HEK293T (cell line): ENCODE measurements around the gene RAE1.

Experiments
- CTCF ChIA-PET: fragments of 350-600 bp; formaldehyde crosslinking; extraction: SDS; loops from one replicate; lab custom pipeline; 2021; ENCODE audit warnings: antibody characterized with exemption, inconsistent platforms; lab: Yijun Ruan, JAX
- POLR2A ChIA-PET: fragments of 350-600 bp; formaldehyde crosslinking; extraction: SDS; loops from one replicate; lab custom pipeline; 2020; ENCODE audit warnings: antibody characterized with exemption, inconsistent platforms; lab: Yijun Ruan, JAX
- DNase-seq: peaks from one replicate; pipeline ENCODE4 v3.0.0; 2012; ENCODE audit warnings: mixed read lengths; ENCODE audit errors: extremely low spot score
- ARNT ChIP-seq: fragments of 450-650 bp; IDR thresholded peaks from 2 replicates; pipeline ENCODE4 v1.6.1; 2017; ENCODE audit warnings: mild to moderate bottlenecking
- BHLHE40 ChIP-seq: fragments of 450-650 bp; IDR thresholded peaks from 2 replicates; pipeline ENCODE4 v1.6.1; 2016; ENCODE audit warnings: mild to moderate bottlenecking, moderate library complexity, borderline replicate concordance
- CTBP1 ChIP-seq: fragments of 450-650 bp; IDR thresholded peaks from 2 replicates; pipeline ENCODE4 v1.6.1; 2016; ENCODE audit warnings: borderline replicate concordance
- ELF4 ChIP-seq: fragments of 450-650 bp; IDR thresholded peaks from 2 replicates; pipeline ENCODE4 v1.6.1; 2017; ENCODE audit warnings: antibody characterized with exemption
- FOXA1 ChIP-seq: fragments of 450-650 bp; IDR thresholded peaks from 2 replicates; pipeline ENCODE4 v1.6.1; 2016; ENCODE audit warnings: mild to moderate bottlenecking
- FOXK2 ChIP-seq: fragments of 450-650 bp; IDR thresholded peaks from 2 replicates; pipeline ENCODE4 v1.6.1; 2016; ENCODE audit warnings: mild to moderate bottlenecking
- FOXM1 ChIP-seq: fragments of 450-650 bp; IDR thresholded peaks from 2 replicates; pipeline ENCODE4 v1.6.1; 2017; ENCODE audit warnings: mild to moderate bottlenecking, borderline replicate concordance
- HDGF ChIP-seq: fragments of 450-650 bp; IDR thresholded peaks from 2 replicates; pipeline ENCODE4 v1.6.1; 2017; ENCODE audit warnings: antibody characterized with exemption, borderline replicate concordance
- L3MBTL2 ChIP-seq: fragments of 450-650 bp; conservative IDR thresholded peaks from 2 replicates; pipeline ENCODE4 v1.6.1; 2016; ENCODE audit warnings: mild to moderate bottlenecking
- LEF1 ChIP-seq: fragments of 450-650 bp; IDR thresholded peaks from 2 replicates; pipeline ENCODE4 v1.6.1; 2017; ENCODE audit warnings: mild to moderate bottlenecking, borderline replicate concordance
- NFRKB ChIP-seq: fragments of 450-650 bp; IDR thresholded peaks from 2 replicates; pipeline ENCODE4 v1.6.1; 2016; ENCODE audit warnings: mild to moderate bottlenecking, moderate library complexity
- PKNOX1 ChIP-seq: fragments of 450-650 bp; IDR thresholded peaks from 2 replicates; pipeline ENCODE4 v1.6.1; 2016
- SP1 ChIP-seq: fragments of 450-650 bp; IDR thresholded peaks from 2 replicates; pipeline ENCODE4 v1.6.1; 2017
- SUZ12 ChIP-seq: fragments of 450-650 bp; IDR thresholded peaks from 2 replicates; pipeline ENCODE4 v1.6.1; 2016; ENCODE audit warnings: mild to moderate bottlenecking
- TARDBP ChIP-seq: fragments of 450-650 bp; IDR thresholded peaks from 2 replicates; pipeline ENCODE4 v1.6.1; 2016
- ZNF384 ChIP-seq: fragments of 450-650 bp; IDR thresholded peaks from 2 replicates; pipeline ENCODE4 v1.6.1; 2016

Gene RAE1

GRCh38 chr20:57369596-57369995 is 18.5 kb downstream of the RAE1 start:
- TF ChIP-seq NFRKB, result no peak
- DNase-seq, result no peak
- ChIA-PET CTCF (no interaction called here), POLR2A (interaction anchor here (0.6 to 1.5 kb wide), 2 partner anchors 10 to 19 kb away, joined by 3 read pairs; no protein-coding TSS in a partner anchor)

GRCh38 chr20:57370316-57370715 is 19.3 kb downstream of the RAE1 start:
- no peak for TF ChIP-seq FOXK2
- TF ChIP-seq FOXM1, result no peak
- TF ChIP-seq FOXA1, result no peak
- TF ChIP-seq NFRKB, result no peak
- no peak for TF ChIP-seq TARDBP
- no peak for TF ChIP-seq LEF1
- TF ChIP-seq SUZ12, result no peak
- TF ChIP-seq SP1, result no peak
- TF ChIP-seq HDGF, result no peak
- TF ChIP-seq BHLHE40, result no peak
- no peak for TF ChIP-seq ARNT
- TF ChIP-seq CTBP1, result no peak
- TF ChIP-seq L3MBTL2, result no peak
- no peak for TF ChIP-seq ZNF384
- no peak for TF ChIP-seq PKNOX1
- DNase-seq, result no peak
- ChIA-PET CTCF (no interaction called here), POLR2A (no interaction called here)

- DNase-seq, result no peak
- POLR2A ChIA-PET, result no interaction called here
- CTCF ChIA-PET, result no interaction called here
- TF ChIP-seq BHLHE40 (no peak), HDGF (no peak), ARNT (no peak), LEF1 (no peak), FOXA1 (no peak), PKNOX1 (no peak), TARDBP (no peak), ZNF384 (no peak), CTBP1 (no peak), SP1 (no peak), SUZ12 (no peak), FOXK2 (no peak), NFRKB (no peak), FOXM1 (no peak), ELF4 (no peak), L3MBTL2 (no peak)
These were observed 20.3 kb downstream of the RAE1 start for GRCh38 chr20:57371363-57371762.

- TF ChIP-seq ARNT, result no peak
- DNase-seq, result no peak
- POLR2A ChIA-PET, result no interaction called here
- CTCF ChIA-PET, result no interaction called here
These were observed 21.1 kb downstream of the RAE1 start for GRCh38 chr20:57372157-57372556.

GRCh38 chr20:57372581-57373350 is 21.7 kb downstream of the RAE1 start:
- CTCF ChIA-PET, result no interaction called here
- no peak for DNase-seq

GRCh38 chr20:57374343-57374930 is 23.4 kb downstream of the RAE1 start:
- ChIA-PET CTCF (no interaction called here), POLR2A (no interaction called here)
- DNase-seq, result no peak
- TF ChIP-seq L3MBTL2, result no peak
- no peak for TF ChIP-seq TARDBP
- TF ChIP-seq CTBP1, result no peak
- TF ChIP-seq ARNT, result no peak
- TF ChIP-seq PKNOX1, result no peak
- no peak for TF ChIP-seq SP1
- TF ChIP-seq BHLHE40, result no peak
- TF ChIP-seq ZNF384, result no peak
- no peak for TF ChIP-seq LEF1
- no peak for TF ChIP-seq HDGF
- TF ChIP-seq SUZ12, result no peak
- no peak for TF ChIP-seq FOXA1
- no peak for TF ChIP-seq NFRKB
- TF ChIP-seq ELF4, result no peak
- no peak for TF ChIP-seq FOXK2
- TF ChIP-seq FOXM1, result no peak

More at GRCh38 chr20:57372581-57373350, 21.7 kb downstream of the RAE1 start:
- POLR2A ChIA-PET, result no interaction called here
- TF ChIP-seq SUZ12 (no peak), PKNOX1 (no peak), LEF1 (no peak), FOXK2 (no peak), FOXA1 (no peak), ZNF384 (no peak), NFRKB (no peak), HDGF (no peak), ARNT (no peak), TARDBP (no peak), FOXM1 (no peak)
